Stimulated activated CD4-positive, alpha-beta T cell treated with anti-CD3 and anti-CD28 coated beads, Interleukin-2, amount 100 ng/mL, for 48 hours (primary cell): ENCODE measurements around the gene HOXD1.

Source experiments
- DNase-seq, 2 donors: peaks; one replicate each; pipeline ENCODE4 v3.0.0-alpha.2; 2020

The HOXD1 gene

DNA sequence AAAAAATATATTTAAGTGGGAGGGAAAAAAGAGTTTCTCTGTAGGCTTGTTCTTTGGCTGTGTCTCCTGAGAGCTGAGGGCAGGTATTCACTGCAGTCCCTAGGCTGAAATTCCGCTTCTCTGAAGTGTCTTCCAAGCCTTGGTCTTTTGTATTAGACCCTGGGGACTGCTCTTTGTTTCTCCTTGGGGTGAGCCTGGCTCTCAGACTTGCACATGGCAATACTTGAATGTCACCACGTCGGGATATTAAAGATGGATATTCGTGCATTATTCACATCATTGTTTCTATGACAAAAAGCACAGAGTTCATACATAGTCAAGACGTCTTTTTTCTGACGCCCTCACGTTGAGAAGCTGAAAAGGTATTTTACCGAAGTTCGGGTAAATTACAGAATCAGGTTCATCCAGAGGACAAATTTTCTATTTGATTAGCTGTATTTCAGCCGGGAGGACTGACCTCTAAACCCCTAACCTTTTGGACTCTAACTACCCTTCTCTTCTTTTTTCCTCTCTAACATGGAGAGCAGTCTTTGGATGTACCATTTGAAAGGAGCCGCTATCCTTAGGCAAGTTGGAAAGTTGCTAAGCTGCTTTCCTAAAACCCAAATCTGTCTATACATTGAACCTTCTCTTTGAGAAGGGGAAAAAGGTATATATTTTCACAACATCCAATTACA is 33.8 kb upstream of the HOXD1 start:
- DNase-seq: no peak

DNA sequence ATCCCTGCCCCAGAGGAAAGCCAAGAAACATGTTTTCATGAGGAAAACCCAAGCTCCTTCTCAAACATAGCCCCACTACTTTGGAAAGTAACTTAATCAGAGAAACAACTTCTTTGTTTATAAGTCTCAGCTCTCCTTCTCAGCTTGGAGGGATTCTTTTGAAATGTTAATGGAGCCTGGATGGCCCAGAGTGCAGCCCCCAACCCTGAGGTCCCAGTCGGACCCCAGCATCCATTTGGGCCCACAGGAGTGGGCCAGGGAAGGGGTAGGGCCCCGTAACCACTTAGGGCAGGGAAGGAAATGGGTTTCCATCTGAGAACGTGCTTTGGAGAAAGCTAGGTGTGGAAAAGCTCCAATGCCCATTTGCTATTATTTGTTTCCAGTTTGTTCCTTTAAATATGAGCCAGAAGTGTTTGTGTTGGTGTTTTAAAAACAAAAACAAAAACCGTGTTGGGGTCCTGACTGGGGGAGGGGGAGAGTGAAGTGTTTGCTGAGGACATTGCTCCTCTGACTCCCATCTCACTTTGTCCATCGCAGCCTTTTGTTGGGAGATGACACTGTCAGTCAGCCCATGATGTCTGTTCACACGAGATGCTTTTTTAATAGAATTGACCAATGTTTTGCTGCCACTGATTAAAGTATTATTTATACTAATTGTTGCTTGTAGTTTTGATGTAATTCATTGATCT is 33.0 kb upstream of the HOXD1 start:
- no peak for DNase-seq

DNA sequence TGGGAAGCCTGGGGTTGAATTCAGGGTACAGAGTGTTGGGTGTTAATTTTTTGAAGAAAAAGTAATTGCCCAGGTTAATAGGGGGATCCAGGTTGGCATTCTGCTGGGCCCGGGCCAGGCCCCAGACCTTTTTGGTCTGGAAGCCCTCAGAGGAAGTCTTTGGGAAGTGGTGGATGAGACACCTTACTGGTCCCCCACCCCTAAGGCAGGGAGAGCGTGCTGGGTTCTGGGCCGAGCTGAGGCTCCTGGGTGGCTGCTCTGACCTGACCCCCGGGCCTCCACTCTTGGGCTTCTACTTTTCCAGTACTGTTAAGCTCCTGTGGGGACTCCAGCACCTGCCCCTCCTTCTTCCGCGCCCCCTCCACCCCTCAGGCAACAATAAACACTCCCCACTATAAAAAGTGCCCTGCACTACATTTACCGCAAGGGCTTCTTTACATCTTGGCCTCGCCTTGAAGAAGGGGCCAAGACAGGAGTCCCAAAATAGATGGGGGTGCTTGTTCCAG is 32.1 kb upstream of the HOXD1 start:
- DNase-seq: no peak

DNA sequence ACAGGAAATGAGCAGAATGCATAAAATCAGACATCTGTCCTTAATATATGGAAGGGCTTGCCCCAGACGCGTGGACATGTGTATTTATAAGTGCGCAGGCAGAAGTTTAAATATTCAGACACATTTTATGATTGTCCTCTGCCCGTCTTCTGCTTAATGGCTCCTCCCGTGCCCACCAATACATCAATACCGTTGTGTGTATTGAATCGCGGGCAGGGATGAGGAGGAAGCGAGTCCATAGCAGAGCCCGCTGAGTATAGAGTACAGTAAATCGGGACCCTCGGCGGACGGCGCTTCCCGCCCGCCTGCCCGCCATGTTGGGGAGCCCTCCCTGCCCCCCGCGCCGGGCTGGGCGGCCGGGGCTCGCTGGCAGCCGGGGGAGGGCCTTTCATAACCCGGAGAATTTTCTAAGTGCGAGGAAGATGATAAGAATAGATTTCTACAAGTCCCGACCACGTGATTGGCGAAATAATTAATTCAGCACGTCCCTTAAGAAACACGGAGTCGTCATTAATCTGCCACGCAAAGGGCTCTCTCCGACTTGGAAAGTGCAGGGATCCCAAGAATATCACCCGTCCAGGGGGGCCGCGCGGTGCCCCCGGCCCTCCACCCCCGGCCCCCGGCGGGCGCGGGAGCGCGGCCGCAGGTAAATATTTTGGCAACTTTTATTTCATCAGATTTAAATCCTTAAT is 31.5 kb upstream of the HOXD1 start, which contains the start of gene HOXD3:
Gene HOXD3, plus strand, starts transcription at position 501 of the 692 bp plus-strand sequence. CDS start 11,808 bp downstream, outside the sequence.
- DNase-seq: no peak

DNA sequence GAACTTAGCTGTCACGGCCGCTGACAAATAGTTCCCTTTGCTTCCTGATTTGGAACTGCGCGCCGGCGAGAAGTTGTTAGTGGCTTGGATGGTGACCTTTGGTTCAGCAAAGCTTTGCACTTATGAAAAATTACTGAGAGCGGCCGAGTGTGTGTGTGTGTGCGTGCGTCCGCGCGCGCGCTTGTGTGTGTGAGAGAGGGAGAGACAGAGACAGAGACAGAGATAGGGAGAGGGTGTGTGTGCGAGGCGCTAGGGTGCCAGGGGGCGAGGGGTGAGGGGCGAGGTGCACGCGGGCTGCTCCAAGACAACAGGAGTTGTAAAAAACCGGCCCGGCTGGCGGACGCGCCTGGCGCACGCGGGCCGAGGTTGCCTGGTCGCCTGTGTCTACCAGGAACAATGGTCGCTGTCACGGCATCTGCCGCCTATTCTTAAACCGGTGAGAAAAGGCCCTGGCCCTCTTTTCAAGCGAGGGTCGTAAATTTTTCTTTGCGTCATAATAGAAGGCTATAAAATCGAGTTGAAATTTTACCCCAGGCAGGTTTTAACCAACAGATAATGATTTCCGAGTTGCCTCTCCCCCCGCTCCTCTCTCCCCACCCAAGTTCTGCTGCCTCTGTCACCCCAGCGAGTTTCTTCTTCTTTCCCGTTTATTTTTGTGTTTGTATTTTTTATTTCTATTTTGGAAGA is 30.8 kb upstream of the HOXD1 start:
- DNase-seq: no peak

DNA sequence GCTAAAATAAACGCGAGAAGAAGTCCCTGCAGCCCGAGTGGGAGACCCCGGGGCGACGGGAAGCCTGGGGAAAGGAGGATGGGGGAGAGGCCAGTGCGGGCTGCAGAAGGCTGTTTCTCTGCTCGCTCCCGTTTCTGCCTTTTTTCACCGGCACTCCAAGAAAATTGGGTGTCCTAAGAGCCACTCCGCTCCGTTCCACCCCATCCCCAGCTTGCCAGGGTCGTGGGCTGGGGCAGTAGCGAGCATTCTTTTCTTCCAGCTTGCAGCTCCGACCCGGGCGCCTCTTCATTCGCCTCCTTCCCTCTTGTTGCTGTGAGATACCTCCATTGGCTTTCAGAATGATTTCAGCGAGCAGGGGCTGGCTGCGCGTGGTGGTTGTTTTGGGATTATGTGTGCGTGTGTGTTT is 30.3 kb upstream of the HOXD1 start:
- DNase-seq: no peak

DNA sequence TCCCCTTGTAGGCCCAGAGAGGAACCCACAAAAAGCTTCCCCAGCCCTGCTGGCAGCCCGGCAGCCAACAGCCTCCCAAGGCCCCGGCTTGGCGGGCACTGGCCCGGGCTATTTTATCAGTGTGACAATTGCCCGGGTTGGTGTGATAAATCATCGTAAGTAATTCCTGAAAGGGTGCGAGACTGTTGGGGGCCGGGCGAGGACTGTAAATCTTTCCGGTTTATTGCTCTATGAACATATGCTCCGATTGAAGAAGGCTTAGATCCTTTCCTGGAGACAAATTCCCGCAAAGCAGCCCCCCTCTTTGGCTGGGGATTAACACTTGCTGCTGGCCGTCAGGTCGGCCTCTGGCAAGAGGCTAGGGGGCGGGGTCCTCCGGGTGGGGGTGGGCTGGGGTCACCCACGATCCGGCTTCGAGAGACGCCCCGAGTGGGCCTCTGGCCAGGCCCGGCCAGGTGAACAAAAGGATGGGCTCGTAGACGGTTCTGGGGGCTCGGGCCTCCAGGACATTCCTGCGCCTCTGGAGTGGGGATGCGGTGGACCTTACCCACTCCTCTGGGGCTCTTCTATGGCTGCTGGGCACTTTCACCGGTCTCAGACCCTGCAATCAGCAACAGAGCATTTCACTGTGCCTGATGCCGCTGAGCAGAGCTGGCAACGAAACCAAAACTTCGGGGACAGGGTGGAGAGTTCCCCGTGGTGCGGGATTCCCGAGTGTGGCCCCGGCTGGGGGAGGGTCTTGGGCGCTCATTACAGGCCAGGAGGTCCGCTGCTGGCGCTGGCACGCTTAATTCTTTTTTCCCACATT is 29.4 kb upstream of the HOXD1 start:
- DNase-seq: no peak

DNA sequence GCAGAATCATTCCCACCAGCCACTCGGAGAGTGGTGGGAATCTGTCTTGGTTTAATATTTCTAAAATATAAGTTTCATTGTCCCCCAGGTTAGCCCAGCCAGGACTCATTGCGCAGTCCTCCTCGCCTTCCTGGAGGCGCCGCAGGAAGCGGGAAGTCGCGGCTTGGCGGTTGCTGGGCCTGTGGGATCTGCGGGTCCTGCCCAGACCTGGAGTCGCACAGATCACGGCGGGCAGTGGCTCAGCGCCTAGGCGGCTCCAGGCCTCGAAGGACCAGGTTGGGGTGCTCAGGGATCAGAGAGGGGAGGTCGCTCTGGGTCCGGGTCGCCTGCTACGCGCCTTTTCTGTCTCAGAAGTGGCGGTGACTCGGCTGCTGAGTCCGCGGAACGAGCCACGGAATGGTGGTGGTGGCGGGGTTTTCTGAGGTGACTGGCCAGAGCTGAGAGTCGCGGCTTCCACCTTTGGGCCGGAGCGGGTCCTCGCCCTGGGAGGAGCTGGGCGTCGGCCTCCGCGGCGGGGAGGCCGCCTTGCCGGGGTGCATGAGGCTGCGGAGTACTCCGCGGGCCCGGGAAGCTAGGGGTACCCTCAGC is 28.7 kb upstream of the HOXD1 start:
- DNase-seq: no peak

DNA sequence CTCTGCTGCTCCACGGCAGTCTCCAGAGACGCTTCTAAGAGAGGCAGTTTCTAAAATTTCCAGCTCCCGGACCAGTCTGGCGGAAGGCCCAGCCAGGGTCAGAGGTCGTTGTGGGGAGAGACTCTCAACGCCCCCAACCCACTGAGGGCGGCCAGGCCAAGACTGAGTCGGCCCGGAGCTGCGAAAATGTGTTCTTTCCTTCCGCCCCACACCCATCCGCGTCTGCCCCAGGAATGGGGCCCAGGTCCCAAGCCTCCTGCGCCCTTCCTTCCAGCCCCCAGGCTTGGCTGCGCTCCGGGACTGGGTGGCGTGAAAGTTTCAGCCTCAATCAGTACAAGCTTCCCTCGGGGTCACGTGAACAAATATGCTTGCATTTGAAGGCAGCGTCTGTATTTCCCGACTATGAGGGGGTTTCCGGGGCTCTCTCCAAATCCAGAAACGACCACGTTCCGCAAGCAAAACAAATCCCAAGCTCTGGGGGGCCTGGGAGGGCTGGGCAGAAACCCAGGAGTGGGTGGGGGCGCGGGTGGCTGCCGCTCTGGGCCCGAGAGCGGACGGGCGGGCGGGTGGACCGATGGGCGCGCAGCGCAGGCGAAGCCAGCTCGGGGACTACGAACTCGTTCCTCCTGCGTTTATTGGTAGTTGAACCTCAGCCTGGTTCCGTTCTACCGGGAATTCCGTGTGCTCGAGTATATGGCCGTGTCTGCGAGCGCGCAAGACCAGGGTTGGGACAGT is 28.1 kb upstream of the HOXD1 start:
- no peak for DNase-seq

DNA sequence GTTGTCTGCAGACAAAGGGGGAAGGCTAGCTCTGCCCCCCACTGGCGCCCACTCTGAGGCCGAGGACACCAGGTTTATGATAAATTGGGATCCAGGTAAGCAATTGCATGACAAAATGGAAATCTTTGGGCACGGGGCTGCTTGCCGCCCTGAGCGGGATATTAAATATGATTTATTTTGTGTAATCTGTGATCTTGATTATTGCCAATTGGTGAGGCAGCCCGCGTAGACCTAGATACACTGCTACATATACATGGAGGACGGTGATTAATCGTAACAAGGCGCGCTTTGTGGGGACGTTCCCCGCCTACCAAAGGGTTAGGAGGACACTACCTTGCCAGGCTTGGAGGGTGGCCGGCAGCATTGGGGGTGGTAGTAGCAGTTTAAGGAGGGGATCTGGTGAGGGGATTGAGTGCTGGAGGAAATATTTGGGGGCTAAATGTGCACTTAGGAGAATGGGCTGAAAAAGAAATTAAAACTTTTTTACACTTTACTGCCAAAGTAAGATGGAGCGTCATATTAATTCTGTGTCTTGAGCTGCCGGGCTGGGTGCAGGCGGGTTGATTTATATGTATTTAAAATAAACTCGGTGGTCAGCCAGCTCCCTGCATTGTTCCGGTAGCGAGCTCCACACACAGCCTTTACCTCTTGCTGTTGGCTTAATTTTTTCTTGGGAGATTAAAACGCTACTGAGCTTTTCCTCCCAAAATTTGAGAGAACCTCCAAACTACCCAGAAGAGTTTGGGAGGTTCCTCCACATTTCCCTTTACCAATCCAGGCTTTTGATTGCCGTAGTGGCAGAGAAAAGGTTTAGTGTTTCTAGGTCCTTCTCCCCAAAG is 27.3 kb upstream of the HOXD1 start:
- no peak for DNase-seq

DNA sequence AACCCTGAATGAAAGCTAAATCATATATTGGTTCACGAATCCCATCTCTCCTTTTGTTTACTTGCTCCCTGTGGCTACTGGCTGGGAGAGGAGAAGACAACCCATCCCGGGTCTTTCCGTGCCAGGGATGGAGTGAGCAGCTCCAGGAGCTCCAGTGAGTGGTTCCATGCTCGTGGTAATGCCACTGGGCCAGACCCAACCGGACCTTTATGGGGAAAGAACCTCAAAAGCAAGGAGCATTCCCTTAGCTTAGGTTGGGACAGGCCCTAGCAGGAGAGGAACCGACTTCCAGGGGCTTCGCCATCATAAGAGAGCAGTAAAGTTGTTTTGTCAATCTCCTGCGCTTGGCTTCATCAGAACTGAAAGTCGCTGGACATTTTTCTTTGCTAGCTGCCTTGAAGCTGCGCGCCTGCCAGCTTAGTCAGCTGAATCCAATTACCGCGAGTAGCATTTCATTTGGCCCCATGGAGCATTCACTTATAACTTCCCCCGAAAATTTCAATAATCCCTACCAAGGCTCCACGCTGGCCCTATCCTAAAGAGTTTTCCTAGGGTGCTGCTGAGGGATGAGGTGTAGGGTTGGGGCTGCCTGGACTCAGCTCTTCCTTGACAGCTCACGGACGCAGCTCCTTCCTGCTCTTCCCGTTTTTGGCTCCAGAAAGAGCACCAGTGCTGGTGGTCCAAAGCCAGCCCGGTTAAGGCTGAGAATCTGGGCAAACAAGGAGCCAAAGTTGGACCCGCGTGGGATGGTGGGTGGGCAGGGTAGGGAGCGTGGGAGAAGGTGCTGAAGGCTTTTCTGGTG is 26.4 kb upstream of the HOXD1 start:
- no peak for DNase-seq

DNA sequence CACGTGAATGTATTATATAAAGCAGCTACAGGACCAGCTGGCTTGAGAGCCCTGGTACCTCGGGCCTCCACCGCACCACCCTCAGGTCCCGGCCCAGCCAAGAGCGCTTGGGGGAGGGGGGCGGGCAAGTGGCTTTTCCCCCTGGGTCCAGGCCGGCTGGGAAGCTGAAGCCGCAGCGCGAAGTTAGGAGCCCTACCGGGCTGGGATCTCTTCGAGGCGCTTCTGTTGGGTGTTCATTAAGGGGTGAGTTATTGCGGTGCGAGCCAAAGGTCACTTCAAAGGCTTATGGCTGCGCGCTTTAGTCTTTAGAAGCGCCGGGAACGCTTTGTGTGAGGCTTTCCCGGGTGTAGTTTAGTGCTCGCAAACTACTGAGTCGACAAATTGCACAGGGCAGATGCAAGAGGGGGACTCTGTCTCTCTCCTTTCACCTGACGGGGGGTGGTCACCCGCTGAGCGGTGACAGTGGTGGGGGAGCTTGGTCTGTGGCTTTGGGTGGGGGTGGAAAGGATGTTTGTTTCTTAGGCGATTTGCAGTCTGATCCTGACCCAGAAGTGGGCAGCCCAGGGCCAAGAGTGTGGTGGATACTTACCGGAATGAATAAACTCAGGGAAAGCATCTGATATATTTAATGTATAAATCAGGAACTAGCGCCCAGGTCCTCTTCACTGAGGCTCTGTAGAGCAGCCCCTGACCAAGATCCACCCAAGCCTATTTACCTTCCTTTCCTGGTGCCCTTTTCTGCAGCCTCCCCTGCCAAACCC is 25.4 kb upstream of the HOXD1 start:
- DNase-seq: no peak

DNA sequence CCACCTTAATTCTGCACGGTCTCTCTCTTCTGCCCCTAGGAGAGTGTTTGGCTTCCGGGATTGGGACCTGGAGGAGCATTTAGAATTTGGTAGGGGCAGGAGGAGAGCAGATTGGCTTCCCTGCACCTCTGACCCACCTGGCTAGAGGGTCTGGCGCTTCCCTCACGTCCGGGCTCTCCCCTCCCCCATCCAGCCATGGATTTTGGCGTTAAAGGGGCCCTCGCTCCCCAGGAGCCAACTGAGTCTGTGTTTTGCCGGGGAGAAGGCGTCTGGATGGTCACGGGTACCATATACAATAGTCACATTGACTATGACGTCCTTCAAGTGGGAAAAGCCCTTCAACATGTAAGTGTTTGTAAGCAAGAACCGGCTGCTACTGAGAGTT is 24.8 kb upstream of the HOXD1 start:
- DNase-seq: no peak

DNA sequence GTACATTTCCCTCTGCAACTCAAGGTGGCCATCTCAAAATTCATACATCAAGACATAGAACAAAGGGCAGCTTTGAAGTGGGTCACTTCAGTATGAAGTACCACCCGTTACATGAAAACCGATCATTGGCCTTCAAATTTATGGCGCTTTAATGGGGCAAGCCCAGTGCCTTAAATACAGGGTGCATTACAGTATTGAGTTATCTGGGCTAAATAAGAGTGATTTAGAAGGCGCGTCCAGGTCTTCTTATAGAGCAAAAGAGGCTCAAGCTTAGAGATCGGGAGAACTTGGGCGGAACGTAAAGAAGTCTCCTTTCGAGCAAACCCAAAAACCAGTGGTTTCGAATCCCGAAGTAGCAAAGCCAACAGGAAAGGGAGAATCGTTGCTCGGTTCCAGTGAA is 24.3 kb upstream of the HOXD1 start:
- DNase-seq: no peak

DNA sequence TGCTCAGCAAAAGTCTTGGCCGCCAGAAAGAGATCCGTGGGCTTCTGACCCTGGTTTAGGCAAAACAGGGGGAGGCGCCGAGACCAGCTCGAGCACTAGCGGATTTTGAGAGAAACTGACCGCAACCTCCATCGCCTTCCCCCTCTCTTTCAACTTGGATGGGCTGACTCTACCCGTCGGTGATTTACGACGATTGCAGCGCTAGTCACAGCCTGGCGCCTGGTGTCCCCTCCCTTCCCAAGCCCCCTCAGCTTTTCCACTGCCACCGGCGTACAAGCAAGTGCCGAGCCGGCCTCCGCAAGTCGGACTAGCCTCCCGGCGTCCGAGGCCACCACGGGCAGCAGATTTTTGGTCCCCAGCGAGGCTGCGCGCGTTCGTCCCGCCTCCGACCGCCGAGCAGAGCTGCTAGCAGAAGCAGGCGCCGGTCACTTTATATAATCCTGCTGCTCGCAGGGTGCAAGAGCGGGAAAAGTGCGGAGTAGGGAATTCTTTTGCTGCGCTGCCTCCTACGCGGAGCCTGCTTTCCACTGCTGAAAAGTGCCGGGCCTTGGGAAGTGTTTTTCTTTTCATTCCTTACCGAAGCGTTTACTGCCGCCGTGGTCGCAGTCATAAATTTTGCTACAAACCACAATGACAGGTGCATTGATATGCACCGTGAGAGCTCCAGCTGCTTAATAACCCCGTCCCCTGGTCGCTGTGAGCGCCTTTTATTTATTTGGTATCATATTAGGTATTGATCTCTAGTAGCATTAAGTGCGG is 23.7 kb upstream of the HOXD1 start:
- no peak for DNase-seq

DNA sequence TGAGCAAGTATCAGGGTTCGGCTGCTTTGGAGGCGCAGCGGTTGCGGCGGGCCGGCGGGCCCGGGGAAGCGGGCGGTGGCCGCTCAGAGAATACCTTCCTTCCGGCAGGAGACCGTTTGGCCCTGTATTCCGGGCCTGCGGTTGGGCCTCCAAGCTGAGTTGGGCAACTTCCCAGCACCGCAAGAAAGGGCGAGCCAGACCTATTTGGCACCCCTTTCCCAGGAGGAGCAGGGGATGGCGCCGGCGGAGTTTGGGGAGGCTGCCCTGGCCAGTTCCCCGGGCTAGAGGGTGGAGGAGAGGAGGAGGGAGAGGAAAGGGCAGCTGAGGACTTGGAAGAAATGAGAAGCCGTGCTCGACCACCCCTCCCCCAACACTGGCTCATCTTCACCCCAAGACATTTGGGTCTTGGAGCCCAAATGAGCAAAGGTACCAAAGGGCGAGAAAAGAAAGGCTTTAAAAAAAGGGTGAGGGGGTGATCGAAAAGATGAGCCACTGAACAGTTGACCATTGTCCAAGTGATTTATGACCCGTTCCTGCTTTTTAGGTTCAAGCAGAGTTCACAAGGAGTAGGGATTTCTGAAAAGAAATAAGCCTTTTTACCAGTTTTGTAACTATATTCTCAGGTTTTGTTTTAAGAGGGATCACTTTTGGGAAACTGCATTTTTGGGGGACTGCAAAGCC is 23.0 kb upstream of the HOXD1 start:
- no peak for DNase-seq

DNA sequence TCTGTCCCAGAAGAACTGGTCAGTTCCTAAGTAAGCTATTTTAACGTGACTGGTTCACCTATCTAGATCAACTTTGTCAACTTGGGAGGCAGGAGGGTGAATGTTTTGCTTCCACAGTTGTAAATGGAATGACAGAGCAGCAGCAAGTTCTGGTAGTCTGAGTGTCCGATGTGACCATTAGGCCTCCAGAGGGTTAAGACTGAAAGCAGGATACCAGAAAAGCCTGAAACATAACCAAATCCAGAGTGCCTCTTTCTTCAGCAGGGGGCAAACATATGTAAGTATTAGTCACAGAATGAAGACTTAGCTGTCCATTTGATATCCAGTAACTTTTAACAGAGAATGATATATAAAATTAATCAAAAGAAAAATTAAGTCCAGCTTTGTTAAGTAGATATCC is 22.2 kb upstream of the HOXD1 start:
- DNase-seq: no peak
